ENCODE results near the gene MTMR2. TPM values are rescaled to one million over a fixed set of nuclear protein-coding genes. Genes with fewer than 3 reads are reported as not detected.

The MTMR2 gene
- total and polyA plus RNA-seq, 2 of the 13 experiments (the other 11 are each of a cell fraction or from before 2014, with no cell fraction given), result 12.7 to 22.3 TPM

DNA sequence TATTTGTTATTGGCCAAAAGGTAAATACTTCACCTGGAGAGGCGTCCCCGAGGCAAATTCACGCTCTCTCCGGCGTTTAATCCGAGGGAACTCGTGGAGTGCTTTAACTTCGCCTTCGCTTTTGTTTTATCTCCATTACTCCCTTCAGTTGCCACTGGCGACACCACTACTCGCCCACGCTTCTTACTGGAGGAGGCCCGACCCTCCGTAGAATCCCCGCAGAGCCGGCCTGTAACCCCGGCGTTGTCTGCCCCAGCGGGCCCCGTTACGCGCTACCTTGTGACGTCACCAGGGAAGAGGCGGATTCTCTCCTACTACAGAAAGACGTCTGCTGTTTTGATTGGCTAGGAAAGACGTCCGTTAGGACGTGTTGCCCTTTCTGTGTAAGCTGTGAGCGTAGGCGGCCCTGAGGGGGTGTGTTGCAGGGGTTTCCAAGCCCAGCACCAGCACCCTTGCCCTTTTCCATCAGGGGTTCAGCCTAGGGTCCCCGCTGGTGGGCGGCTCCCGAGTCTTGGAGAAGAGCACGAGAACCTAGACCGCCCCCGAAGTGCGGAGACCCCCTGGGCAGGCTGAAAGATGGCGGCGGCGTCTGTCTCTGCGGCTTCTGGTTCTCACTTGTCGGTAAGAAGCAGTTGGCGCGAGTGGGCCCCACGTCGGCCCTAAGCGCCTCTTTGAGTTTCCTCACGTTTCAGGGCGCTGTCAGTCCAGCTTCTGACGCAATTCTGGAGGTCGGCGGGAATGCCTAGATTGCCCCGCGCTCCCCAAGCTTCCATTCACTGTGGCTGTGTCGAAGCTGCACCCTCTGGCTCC lies 133.6 kb downstream of the MTMR2 start, which contains the start of gene CEP57 (continued):
- TF ChIP-seq, protein P1, sequence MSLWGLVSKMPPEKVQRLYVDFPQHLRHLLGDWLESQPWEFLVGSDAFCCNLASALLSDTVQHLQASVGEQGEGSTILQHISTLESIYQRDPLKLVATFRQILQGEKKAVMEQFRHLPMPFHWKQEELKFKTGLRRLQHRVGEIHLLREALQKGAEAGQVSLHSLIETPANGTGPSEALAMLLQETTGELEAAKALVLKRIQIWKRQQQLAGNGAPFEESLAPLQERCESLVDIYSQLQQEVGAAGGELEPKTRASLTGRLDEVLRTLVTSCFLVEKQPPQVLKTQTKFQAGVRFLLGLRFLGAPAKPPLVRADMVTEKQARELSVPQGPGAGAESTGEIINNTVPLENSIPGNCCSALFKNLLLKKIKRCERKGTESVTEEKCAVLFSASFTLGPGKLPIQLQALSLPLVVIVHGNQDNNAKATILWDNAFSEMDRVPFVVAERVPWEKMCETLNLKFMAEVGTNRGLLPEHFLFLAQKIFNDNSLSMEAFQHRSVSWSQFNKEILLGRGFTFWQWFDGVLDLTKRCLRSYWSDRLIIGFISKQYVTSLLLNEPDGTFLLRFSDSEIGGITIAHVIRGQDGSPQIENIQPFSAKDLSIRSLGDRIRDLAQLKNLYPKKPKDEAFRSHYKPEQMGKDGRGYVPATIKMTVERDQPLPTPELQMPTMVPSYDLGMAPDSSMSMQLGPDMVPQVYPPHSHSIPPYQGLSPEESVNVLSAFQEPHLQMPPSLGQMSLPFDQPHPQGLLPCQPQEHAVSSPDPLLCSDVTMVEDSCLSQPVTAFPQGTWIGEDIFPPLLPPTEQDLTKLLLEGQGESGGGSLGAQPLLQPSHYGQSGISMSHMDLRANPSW (CRISPR knock-in tag; IDR thresholded peaks at IDR 0.05; ENCODE audit: borderline replicate concordance), result no peak
- no peak for TF ChIP-seq ZZZ3 (CRISPR knock-in tag; IDR thresholded peaks at IDR 0.05; ENCODE audit: borderline replicate concordance)
- no peak for TF ChIP-seq CCDC6 (CRISPR knock-in tag; IDR thresholded peaks at IDR 0.05)
- TF ChIP-seq REPIN1 (CRISPR knock-in tag; IDR thresholded peaks at IDR 0.05; ENCODE audit: borderline replicate concordance, low read depth), result no peak
- TF ChIP-seq ZNF792 (CRISPR knock-in tag; IDR thresholded peaks at IDR 0.05), result no peak
- TF ChIP-seq, protein P2, sequence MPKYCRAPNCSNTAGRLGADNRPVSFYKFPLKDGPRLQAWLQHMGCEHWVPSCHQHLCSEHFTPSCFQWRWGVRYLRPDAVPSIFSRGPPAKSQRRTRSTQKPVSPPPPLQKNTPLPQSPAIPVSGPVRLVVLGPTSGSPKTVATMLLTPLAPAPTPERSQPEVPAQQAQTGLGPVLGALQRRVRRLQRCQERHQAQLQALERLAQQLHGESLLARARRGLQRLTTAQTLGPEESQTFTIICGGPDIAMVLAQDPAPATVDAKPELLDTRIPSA (CRISPR knock-in tag; IDR thresholded peaks at IDR 0.05; ENCODE audit: borderline replicate concordance), result no peak
- no peak; a peak in 1 of 4 replicates for TF ChIP-seq EP300 (IDR thresholded peaks at IDR 0.05; ENCODE audit: low read depth in 2 of 2, low read length in 2 of 2)
- TF ChIP-seq EP300 (CRISPR knock-in tag; IDR thresholded peaks at IDR 0.05; ENCODE audit: borderline replicate concordance), result no peak
- TF ChIP-seq ZNF891 (CRISPR knock-in tag; IDR thresholded peaks at IDR 0.05), result no peak
- peak; percentile 96 for TF ChIP-seq ZBTB21 (CRISPR knock-in tag; IDR thresholded peaks at IDR 0.05)
- TF ChIP-seq, protein P3, sequence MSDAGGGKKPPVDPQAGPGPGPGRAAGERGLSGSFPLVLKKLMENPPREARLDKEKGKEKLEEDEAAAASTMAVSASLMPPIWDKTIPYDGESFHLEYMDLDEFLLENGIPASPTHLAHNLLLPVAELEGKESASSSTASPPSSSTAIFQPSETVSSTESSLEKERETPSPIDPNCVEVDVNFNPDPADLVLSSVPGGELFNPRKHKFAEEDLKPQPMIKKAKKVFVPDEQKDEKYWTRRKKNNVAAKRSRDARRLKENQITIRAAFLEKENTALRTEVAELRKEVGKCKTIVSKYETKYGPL (CRISPR knock-in tag; IDR thresholded peaks at IDR 0.05), result no peak
- TF ChIP-seq FOXK2 (IDR thresholded peaks at IDR 0.05), result no peak
- TF ChIP-seq ZNF816 (CRISPR knock-in tag; IDR thresholded peaks at IDR 0.05; ENCODE audit: borderline replicate concordance), result 0 out of 2 replicates have a peak, but pooled peaks have one; percentile 21
- no peak for TF ChIP-seq MIER3 (CRISPR knock-in tag; IDR thresholded peaks at IDR 0.05; ENCODE audit: borderline replicate concordance)
- TF ChIP-seq, protein P4, sequence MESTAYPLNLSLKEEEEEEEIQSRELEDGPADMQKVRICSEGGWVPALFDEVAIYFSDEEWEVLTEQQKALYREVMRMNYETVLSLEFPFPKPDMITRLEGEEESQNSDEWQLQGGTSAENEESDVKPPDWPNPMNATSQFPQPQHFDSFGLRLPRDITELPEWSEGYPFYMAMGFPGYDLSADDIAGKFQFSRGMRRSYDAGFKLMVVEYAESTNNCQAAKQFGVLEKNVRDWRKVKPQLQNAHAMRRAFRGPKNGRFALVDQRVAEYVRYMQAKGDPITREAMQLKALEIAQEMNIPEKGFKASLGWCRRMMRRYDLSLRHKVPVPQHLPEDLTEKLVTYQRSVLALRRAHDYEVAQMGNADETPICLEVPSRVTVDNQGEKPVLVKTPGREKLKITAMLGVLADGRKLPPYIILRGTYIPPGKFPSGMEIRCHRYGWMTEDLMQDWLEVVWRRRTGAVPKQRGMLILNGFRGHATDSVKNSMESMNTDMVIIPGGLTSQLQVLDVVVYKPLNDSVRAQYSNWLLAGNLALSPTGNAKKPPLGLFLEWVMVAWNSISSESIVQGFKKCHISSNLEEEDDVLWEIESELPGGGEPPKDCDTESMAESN (CRISPR knock-in tag; conservative IDR thresholded peaks at IDR 0.05), result 0 out of 2 replicates have a peak, but pooled peaks have one; percentile 37
- TF ChIP-seq, protein P5, sequence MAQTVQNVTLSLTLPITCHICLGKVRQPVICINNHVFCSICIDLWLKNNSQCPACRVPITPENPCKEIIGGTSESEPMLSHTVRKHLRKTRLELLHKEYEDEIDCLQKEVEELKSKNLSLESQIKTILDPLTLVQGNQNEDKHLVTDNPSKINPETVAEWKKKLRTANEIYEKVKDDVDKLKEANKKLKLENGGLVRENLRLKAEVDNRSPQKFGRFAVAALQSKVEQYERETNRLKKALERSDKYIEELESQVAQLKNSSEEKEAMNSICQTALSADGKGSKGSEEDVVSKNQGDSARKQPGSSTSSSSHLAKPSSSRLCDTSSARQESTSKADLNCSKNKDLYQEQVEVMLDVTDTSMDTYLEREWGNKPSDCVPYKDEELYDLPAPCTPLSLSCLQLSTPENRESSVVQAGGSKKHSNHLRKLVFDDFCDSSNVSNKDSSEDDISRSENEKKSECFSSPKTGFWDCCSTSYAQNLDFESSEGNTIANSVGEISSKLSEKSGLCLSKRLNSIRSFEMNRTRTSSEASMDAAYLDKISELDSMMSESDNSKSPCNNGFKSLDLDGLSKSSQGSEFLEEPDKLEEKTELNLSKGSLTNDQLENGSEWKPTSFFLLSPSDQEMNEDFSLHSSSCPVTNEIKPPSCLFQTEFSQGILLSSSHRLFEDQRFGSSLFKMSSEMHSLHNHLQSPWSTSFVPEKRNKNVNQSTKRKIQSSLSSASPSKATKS (CRISPR knock-in tag; IDR thresholded peaks at IDR 0.05), result no peak
- TF ChIP-seq ZNF790 (CRISPR knock-in tag; IDR thresholded peaks at IDR 0.05; ENCODE audit: borderline replicate concordance), result 0 out of 2 replicates have a peak, but pooled peaks have one; percentile 46
- peak; percentile 94 for TF ChIP-seq CREM (IDR thresholded peaks at IDR 0.05)
- TF ChIP-seq CREM (CRISPR knock-in tag; IDR thresholded peaks at IDR 0.05), result peak; percentile 56; the same call in 1 of the 2 replicates
- TF ChIP-seq ZSCAN20 (CRISPR knock-in tag; IDR thresholded peaks at IDR 0.05; ENCODE audit: borderline replicate concordance), result peak; percentile 68

Measured in HepG2 (cell line).